BJ (cell line): ENCODE results near the gene ZC3HAV1L. TPM values are rescaled to one million over a fixed set of nuclear protein-coding genes. Genes with fewer than 3 reads are reported as not detected.
A peak's percentile ranks its signal among the peaks of the same experiment; 100 is the strongest.
"Not testable (repeated sequence)": the region's sequence is repeated elsewhere in the genome, so short reads cannot be mapped to it uniquely, and the experiment has no call there.

Source experiments
- CTCF ChIA-PET: fragments of 350-600 bp; formaldehyde crosslinking; extraction: SDS; loops from one replicate; lab custom pipeline; 2021; ENCODE audit warnings: antibody characterized with exemption, inconsistent platforms; lab: Yijun Ruan, JAX
- POLR2A ChIA-PET: fragments of 300-600 bp; sonication (Branson Sonifier 250); formaldehyde crosslinking; extraction: SDS; loops from one replicate; lab custom pipeline; 2021; ENCODE audit warnings: antibody characterized with exemption; lab: Charles Lee
- DNase-seq: peaks from one replicate; pipeline ENCODE4 v3.0.0-alpha.2; 2011; ENCODE audit warnings: low read depth
- H3K27me3 ChIP-seq: 2 replicates; pipeline ENCODE4 v1.6.0; 2011; ENCODE audit warnings: low read length; ENCODE audit not compliant: control insufficient read depth, insufficient read depth
- H3K36me3 ChIP-seq: 2 replicates; pipeline ENCODE4 v1.5.1; 2011; ENCODE audit warnings: low read length; ENCODE audit not compliant: control insufficient read depth, insufficient read depth
- H3K4me3 ChIP-seq: 2 replicates; pipeline ENCODE4 v1.5.1; 2011; ENCODE audit warnings: low read depth, mild to moderate bottlenecking, control low read depth, low read length
- polyA plus RNA-seq: library from polyadenylated mRNA; depleted of rRNA; stranded (reverse); fragments of >200 nt; gene quantifications from 2 replicates; pipeline ENCODE4 v1.2.3, GENCODE V29; 2011
- TF ChIP-seq, protein P1 (sequence below): IDR thresholded peaks from 2 replicates; pipeline ENCODE4 v1.5.1; 2011; ENCODE audit warnings: low read depth, mild to moderate bottlenecking, control low read depth, inconsistent platforms, low read length, moderate library complexity; ENCODE audit not compliant: insufficient read depth

The ZC3HAV1L gene
- polyA plus RNA-seq, 1 experiment = 7.6 TPM

- no peaks in the 10 kb centered on the region for H3K36me3 ChIP-seq
- CTCF ChIA-PET = interaction anchor here (0.6 to 2.1 kb wide), 9 partner anchors 10 to 108 kb away, joined by 3 to 6 read pairs (median 4); no protein-coding TSS in a partner anchor
- DNase-seq = no peak
- peak overlapping the region; percentile 66 for H3K4me3 ChIP-seq
- POLR2A ChIA-PET = no interaction called here
- no peaks in the 10 kb centered on the region for H3K27me3 ChIP-seq
- TF ChIP-seq, protein P1, sequence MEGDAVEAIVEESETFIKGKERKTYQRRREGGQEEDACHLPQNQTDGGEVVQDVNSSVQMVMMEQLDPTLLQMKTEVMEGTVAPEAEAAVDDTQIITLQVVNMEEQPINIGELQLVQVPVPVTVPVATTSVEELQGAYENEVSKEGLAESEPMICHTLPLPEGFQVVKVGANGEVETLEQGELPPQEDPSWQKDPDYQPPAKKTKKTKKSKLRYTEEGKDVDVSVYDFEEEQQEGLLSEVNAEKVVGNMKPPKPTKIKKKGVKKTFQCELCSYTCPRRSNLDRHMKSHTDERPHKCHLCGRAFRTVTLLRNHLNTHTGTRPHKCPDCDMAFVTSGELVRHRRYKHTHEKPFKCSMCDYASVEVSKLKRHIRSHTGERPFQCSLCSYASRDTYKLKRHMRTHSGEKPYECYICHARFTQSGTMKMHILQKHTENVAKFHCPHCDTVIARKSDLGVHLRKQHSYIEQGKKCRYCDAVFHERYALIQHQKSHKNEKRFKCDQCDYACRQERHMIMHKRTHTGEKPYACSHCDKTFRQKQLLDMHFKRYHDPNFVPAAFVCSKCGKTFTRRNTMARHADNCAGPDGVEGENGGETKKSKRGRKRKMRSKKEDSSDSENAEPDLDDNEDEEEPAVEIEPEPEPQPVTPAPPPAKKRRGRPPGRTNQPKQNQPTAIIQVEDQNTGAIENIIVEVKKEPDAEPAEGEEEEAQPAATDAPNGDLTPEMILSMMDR = no peak
These were observed 55.1 kb downstream of the ZC3HAV1L start for GRCh38 chr7:138980563-138981291.

DNA sequence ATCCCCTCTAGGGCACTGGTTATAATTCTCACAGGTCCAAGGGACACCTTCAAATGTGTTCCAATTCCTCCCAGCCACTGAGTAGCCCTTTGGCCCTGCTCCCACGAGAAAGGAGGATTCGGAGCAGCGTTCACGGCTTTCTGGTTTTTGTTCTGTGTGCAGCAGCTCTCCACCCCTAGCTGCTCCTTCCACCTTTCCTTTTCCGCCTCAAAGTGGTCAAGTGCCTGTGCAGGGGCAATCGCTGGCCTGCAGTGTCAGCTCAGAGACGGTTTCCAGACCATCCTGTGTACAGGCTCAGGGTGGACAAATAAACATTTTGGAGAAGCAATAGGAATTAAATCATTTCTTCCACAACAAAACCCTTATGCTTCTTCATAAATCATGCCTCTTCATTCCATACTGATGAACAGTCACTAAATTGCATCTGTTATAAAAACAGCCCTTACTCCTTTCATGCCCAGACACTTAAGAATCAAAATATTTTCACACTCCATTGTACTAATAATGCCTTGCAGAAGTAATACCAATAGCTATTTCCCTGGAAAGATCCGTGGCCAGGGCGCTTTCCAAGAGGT is 55.8 kb downstream of the ZC3HAV1L start:
- Histone ChIP-seq H3K36me3 (no peaks in the 10 kb centered on the region), H3K4me3 (peak overlapping the region; percentile 66), H3K27me3 (no peaks in the 10 kb centered on the region)
- TF ChIP-seq, protein P1 = no peak
- CTCF ChIA-PET = interaction anchor here (0.6 to 2.1 kb wide), 9 partner anchors 10 to 107 kb away, joined by 3 to 6 read pairs (median 4); no protein-coding TSS in a partner anchor
- POLR2A ChIA-PET = no interaction called here
- no peak for DNase-seq

GRCh38 chr7:138979226-138979979 is 56.4 kb downstream of the ZC3HAV1L start:
- H3K27me3 ChIP-seq = no peaks in the 10 kb centered on the region
- ChIA-PET CTCF (interaction anchor here (0.7 to 2.1 kb wide), 5 partner anchors 17 to 102 kb away, joined by 3 to 6 read pairs (median 3); no protein-coding TSS in a partner anchor), POLR2A (no interaction called here)
- TF ChIP-seq, protein P1 = 0 out of 2 replicates have a peak, but pooled peaks have one; percentile 5
- DNase-seq = no peak
- H3K4me3 ChIP-seq = peak overlapping the region; percentile 66; the same call in 1 of the 2 replicates
- no peaks in the 10 kb centered on the region for H3K36me3 ChIP-seq

- DNase-seq = no peak
- ChIA-PET POLR2A (no interaction called here), CTCF (interaction anchor here (0.9 to 1.4 kb wide), 3 partner anchors 16 to 101 kb away, joined by 3 to 5 read pairs (median 3); no protein-coding TSS in a partner anchor)
- Histone ChIP-seq H3K36me3 (no peaks in the 10 kb centered on the region), H3K4me3 (no peak overlapping the region), H3K27me3 (no peaks in the 10 kb centered on the region)
- TF ChIP-seq, protein P1 = no peak
These were observed 57.2 kb downstream of the ZC3HAV1L start for GRCh38 chr7:138978541-138979184.

- H3K4me3 ChIP-seq, DNase-seq, H3K36me3 ChIP-seq, H3K27me3 ChIP-seq, POLR2A ChIA-PET: not testable (repeated sequence)
- CTCF ChIA-PET = interaction anchor here (0.6 to 2.0 kb wide), 2 partner anchors 90 to 119 kb away, joined by 3 to 6 read pairs; no protein-coding TSS in a partner anchor
These were observed 59.7 kb downstream of the ZC3HAV1L start for GRCh38 chr7:138976161-138976560.
